ENCODE results near the gene DUS1L.

Gene DUS1L

DNA sequence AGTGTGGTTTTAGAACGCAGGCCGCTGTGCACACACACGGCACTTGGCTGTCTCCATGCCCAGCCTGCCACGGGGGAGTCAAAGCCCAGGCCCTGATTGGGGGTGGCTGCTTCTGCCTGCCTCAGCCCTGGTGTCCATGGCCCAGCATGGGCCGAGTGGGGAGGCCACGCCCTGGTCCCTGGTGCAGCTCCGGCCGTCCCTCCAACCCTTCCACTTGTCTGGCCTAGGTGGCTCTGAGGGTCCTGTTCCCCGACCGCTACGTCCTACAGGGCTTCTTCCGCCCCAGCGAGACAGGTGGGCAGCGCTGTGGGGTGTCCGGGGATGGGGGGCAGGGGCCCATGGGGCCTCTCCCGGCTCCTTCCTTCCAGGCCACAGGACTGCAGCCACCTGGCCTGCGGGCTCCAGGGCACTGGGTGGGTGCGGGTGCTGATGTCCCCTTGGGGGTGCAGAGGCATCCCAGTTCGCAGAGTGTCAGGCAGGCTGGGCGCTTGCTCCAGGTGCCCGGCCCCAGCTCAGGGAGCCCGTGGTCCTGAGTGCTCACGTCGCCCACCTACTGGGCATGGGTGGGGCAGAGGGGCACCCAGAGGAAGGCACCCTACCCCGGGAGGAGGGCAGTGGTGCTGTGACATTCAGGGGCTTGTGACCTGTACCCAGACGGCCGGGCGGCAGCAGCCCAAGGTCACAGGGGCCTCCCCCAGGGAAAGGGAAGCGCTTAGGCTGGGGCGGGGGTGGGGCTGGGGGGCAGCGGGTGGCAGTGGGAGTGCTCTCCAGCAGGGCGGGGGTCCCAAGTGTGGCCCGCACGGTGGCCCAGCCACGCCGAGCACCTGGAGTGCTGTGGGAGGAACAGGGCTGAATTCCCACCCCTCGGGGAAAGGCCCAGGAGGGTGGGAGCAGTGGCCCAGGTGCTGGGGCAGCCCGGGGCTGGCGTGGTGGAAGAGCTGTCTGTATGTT, 54.8 kb downstream of the DUS1L start:
- DNase-seq = no peak

DNA sequence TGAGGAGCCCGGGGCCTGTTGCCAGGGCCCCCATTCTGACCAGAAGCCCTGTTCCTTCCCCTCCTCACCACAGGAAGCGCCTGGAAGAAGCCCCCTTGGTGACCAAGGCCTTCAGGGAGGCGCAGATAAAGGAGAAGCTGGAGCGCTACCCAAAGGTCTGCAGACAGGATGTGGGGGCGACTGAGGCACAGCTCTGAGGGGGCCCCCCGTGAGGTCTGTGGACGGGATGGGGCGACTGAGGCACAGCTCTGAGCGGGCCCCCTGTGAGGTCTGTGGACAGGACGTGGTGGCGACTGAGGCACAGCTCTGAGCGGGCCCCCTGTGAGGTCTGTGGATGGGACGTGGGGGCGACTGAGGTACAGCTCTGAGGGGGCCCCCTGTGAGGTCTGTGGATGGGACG, 56.2 kb downstream of the DUS1L start:
- no peak for DNase-seq

DNA sequence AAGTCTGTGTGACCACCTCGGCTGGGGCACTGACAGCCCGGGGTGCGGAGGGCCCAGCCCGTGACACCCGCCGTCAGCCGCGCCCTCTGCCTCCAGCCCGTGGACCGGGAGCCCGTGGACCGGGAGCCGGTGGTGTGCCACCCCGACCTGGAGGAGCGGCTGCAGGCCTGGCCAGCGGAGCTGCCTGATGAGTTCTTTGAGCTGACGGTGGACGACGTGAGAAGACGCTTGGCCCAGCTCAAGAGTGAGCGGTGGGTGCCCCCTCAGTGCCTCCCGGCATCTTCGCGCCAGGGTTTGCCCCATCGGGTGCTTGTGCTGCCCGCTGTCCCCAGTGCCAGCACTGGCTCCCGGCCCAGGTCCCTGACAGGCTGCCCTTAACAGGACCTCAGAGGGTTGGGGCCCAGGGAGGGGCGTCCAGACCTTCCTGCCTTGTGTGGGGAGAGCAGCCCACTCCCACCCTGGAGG, 56.6 kb downstream of the DUS1L start:
- no peak for DNase-seq

DNA sequence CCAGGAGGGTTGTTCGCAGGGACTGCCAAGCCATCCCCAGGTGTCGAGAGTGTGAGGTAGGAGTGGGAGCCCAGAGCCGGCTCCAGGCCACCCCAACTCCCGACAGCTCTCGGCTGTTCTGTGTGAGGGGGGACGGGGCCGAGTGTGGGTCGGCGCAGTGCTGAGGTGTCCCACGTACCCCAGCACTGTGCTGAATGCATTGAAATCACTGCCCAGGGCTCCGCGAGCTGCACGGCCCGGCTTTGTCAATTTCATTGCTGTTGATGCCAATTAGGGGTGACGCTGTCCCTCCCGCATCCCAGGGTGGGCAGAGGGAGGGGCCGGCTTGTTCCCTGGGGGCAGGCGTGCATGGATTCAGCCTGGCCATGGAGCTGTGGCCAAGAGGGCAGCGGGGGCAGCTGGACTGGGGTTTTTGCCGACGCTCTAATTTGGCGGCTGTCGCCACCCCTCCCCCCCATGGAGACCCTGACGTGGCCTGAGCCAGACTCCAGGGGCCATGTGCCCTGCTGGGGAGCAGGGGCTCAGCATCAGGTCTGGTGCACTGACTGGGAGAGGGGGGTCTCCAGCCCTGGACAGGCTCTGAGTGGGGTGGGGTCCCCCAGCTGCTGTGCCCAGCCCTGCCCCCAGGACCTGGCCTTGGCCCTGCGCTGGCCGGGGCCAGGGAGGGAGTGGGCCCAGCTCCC, 57.2 kb downstream of the DUS1L start:
- no peak for DNase-seq

Data from amniotic stem cell (primary cell).